ENCODE results near the gene FAM3A.

FAM3A gene

DNA sequence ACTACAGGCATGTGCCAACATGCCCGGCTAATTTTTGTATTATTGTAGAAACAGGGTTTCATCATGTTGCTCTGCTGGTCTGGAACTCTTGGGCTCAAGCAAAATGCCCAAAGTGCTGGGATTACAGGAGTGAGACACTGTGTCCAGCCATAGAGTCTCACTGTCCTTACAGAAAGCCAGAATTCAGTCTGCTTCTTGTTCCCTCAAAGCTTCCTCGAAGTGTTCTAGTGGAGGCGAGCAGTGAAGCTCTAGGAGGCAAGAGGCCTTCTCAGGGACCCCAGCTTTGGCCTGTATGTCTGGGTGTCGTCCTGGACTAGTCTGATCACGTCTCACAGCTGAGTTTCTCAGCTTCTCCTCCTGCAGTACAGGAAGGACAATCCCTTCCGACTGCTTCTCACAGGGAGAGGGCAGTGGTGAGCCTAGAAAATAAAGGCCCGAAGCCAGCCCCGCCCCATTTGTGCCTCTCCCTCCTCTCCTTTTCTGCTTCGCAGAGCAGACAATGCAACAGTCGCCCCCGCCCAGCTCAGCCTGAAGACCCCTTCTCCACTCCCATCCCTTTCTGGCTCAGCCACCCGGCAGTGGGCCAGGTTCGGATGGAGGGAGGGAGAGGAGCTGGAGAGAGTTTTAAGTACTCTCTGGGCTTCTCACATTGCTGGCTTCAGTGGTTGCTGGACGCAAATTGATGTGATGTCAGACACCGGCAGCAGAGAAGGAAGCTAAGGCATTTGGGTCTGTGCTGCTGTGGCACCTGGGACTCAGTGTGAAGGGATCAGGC lies 11.1 kb upstream of the FAM3A start:
- TF ChIP-seq, protein P1, sequence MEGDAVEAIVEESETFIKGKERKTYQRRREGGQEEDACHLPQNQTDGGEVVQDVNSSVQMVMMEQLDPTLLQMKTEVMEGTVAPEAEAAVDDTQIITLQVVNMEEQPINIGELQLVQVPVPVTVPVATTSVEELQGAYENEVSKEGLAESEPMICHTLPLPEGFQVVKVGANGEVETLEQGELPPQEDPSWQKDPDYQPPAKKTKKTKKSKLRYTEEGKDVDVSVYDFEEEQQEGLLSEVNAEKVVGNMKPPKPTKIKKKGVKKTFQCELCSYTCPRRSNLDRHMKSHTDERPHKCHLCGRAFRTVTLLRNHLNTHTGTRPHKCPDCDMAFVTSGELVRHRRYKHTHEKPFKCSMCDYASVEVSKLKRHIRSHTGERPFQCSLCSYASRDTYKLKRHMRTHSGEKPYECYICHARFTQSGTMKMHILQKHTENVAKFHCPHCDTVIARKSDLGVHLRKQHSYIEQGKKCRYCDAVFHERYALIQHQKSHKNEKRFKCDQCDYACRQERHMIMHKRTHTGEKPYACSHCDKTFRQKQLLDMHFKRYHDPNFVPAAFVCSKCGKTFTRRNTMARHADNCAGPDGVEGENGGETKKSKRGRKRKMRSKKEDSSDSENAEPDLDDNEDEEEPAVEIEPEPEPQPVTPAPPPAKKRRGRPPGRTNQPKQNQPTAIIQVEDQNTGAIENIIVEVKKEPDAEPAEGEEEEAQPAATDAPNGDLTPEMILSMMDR (IDR thresholded peaks at IDR 0.05; ENCODE audit: insufficient read depth, low read length, poor library complexity, severe bottlenecking): peak; percentile 55
- DNase-seq (ENCODE audit: extremely low read depth, insufficient read length): peak; percentile 64

GRCh38 chrX:154525606-154526490 lies 9.8 kb upstream of the FAM3A start:
- no peak overlapping the region for H3K4me3 ChIP-seq (replicated peaks; ENCODE audit: low read depth, low read length)
- DNase-seq (ENCODE audit: extremely low read depth, insufficient read length): no peak
- H3K27me3 ChIP-seq (replicated peaks; ENCODE audit: control insufficient read depth, insufficient read depth, low read length): no peaks in the 10 kb centered on the region
- TF ChIP-seq, protein P1 (IDR thresholded peaks at IDR 0.05; ENCODE audit: insufficient read depth, low read length, poor library complexity, severe bottlenecking): no peak
- no peaks in the 10 kb centered on the region for H3K36me3 ChIP-seq (ENCODE audit: control insufficient read depth, insufficient read depth, low read length)

More for the DNA sequence above, 11.1 kb upstream of the FAM3A start:
- H3K4me3 ChIP-seq (replicated peaks; ENCODE audit: low read depth, low read length): no peak overlapping the region
- H3K27me3 ChIP-seq (replicated peaks; ENCODE audit: control insufficient read depth, insufficient read depth, low read length): no peaks in the 10 kb centered on the region
- no peaks in the 10 kb centered on the region for H3K36me3 ChIP-seq (ENCODE audit: control insufficient read depth, insufficient read depth, low read length)

GRCh38 chrX:154519389-154519788 lies 3.4 kb upstream of the FAM3A start:
- Histone ChIP-seq H3K4me3 (replicated peaks; ENCODE audit: low read depth, low read length) (no peak overlapping the region), H3K27me3 (replicated peaks; ENCODE audit: control insufficient read depth, insufficient read depth, low read length) (no peaks in the 10 kb centered on the region), H3K36me3 (ENCODE audit: control insufficient read depth, insufficient read depth, low read length) (no peaks in the 10 kb centered on the region)
- no peak for DNase-seq (ENCODE audit: extremely low read depth, insufficient read length)
- TF ChIP-seq, protein P1 (IDR thresholded peaks at IDR 0.05; ENCODE audit: insufficient read depth, low read length, poor library complexity, severe bottlenecking): no peak

GRCh38 chrX:154517101-154517781 lies 1.2 kb upstream of the FAM3A start:
- no peak overlapping the region for H3K4me3 ChIP-seq (replicated peaks; ENCODE audit: low read depth, low read length)
- no peaks in the 10 kb centered on the region for H3K27me3 ChIP-seq (replicated peaks; ENCODE audit: control insufficient read depth, insufficient read depth, low read length)
- no peak for DNase-seq (ENCODE audit: extremely low read depth, insufficient read length)
- H3K36me3 ChIP-seq (ENCODE audit: control insufficient read depth, insufficient read depth, low read length): no peaks in the 10 kb centered on the region
- TF ChIP-seq, protein P1 (IDR thresholded peaks at IDR 0.05; ENCODE audit: insufficient read depth, low read length, poor library complexity, severe bottlenecking): no peak

DNA sequence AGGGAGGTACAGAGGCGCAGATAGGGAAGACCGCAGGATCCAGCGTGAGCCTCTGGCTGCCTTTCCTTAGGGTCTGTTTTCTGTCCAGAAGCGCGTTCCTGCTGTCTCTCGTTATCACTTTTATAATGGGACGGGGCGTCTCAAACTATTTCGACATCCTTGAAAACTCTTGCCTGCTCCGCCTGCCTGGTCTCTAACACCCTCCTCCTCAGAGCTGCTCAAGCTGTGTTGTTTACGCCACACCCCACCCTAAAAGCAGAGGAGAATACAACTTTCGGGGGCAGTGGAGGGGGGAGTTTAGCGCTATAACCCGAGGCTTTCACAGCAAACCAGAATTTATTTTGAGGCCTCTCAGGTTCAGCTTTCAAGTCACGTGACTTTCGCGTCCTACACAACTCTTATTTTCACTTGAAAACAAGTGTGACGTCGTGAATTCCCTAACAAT lies 646 bp upstream of the FAM3A start:
- TF ChIP-seq, protein P1 (IDR thresholded peaks at IDR 0.05; ENCODE audit: insufficient read depth, low read length, poor library complexity, severe bottlenecking): no peak
- Histone ChIP-seq H3K4me3 (replicated peaks; ENCODE audit: low read depth, low read length) (peak overlapping the region; percentile 48), H3K27me3 (replicated peaks; ENCODE audit: control insufficient read depth, insufficient read depth, low read length) (no peaks in the 10 kb centered on the region), H3K36me3 (ENCODE audit: control insufficient read depth, insufficient read depth, low read length) (no peaks in the 10 kb centered on the region)
- DNase-seq (ENCODE audit: extremely low read depth, insufficient read length): no peak
